NCI-H128 (cell line): ENCODE data around the gene MSL1.

Source experiments
- DNase-seq: peaks from one replicate; lab custom pipeline; 2025; ENCODE audit not compliant: unreplicated experiment; lab: John Stamatoyannopoulos, UW

The MSL1 gene

DNA sequence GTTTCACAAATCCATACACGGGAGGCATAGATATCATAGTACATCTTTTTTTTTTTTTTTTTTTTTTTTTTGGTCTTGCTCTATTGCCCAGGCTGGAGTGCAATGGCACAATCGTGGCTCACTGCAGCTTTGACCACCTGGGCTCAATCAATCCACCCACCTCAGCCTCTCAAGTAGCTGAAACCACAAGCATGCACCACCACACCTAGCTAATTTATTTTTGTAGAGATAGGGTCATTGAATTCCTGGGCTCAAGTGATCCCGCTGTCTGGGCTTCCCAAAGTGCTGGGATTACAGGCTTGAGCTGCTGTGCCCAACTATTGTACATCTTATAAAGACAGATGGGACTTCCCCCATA, 52.0 kb downstream of the MSL1 start:
- DNase-seq: no peak

DNA sequence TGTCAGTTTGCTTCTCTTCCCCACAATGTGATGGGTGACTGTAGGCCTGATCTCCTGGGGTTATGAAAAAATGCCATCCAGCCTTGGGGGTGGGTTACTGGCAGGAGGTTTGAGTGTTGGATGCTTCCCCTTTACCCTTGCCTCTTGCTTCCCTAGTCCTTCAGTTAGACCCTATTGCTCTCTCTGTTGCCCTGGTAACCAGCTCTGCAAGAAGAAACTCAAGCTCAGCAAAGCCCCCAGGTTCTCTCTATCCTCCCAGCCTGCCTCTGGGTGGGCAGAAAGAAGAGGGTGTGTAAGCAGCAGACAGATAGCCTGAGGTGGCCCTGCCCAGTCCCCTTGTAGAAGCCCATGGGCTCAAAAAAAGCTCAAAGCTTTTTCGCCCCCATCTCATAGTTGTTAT, 52.7 kb downstream of the MSL1 start:
- no peak for DNase-seq

DNA sequence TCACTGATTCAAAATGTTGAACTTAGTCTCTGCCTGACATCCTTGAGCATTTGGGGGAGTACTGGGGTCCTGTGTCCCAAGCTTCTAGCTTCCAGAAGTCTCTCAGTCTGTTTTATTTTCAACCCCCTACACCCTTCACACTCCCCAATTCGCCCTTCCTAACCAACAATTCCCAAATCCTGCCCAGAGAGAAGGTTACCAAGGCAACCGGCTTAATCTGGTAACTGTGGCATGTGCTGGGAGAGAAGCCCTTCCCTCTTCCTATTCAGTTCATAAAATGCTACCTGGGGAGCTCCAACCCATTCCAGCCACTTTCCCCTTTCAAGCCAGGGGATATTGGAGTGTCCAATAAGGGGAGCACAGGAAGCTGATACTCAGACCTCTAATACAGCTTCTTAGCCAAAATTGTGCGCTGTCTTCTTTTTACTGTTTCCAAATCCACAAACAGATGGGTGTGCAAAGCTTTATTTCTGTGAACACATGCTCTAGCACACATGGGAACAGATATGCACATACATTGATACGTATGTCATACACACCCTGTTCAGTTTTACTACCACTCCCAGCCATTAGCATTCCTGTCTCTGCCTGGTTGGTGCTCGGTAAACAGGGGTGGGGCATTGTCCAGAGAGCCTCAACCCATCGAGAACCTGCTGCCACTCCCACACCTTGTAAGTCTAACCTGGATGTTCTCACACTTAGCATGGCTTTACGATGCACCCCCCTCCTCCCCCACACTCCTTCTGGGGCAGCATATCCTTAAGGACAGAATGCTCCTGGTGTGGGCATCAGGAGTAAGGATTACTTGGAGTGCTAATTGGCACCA, 54.4 kb downstream of the MSL1 start:
- no peak for DNase-seq

DNA sequence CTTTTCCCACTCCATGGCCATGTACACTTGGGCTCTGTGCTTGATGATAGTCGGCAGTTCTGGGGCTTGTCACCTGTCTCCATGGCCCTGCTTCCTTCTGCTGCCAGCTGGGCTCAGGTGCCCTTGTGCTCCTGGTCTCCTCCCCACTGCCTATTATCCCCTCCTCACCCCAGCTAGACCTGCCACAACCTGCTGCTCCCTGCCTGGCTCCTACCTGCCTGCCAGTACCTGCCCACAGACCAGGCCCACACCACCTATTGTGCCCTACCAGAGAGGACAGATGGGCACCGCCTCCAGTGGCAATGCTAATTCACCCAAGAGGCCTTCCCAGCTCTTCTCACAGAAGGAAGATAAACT, 55.0 kb downstream of the MSL1 start:
- DNase-seq: no peak

DNA sequence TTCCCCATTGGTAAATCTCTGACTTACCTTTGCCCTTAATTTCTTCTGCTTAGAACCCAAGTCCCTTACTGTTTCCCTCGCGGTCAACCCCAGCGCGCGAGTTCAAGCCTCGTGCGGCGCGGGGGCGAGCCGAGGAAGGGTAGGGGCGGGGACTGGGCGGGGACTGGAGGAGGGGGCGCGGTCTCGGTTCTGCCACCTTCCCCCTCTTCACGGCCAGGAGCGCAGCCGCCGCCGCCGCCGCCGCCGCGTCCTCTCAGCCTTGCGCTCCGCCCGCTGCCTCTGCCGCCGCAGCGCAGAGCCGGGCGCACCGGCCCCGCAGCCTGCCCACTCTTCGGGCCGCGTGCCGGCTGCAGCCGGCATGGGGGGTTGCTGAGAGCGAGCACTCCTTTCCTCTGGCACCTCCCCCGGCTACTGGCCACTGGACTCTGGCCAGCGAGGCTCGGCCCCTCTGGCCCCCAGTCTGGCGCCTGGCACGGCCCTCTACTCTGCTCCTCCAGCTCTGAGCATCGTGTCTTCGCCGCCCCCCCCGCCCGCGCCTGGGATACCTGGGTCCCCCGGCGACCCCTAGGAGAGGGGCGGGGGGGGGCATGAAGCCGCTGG, 55.6 kb downstream of the MSL1 start, which contains the start of gene RAPGEFL1:
RAPGEFL1 (plus strand) TSS at position 196 of the 600 bp plus-strand sequence; CDS start at position 588, 392 bp downstream.
- DNase-seq: peak; percentile 38

DNA sequence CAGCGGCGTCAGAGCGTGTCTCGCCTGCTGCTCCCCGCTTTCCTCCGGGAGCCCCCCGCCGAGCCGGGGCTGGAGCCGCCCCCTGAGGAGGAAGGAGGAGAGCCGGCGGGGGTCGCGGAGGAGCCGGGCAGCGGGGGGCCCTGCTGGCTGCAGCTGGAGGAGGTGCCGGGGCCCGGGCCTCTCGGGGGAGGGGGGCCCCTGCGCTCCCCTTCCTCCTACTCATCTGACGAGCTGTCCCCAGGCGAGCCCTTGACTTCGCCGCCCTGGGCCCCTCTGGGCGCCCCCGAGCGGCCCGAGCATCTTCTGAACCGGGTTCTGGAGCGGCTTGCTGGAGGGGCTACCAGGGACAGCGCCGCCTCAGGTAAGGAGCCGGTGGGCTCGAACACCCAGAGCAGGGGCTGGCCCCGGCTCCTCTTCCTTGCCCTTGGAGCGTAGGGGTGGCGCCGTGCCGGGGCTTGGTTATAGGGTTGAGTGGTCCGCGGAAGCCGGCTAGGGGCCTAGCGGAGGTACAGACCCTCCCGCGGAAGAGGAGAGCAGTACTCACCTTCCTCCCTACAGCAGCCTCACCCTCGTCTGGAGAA, 56.3 kb downstream of the MSL1 start:
- DNase-seq: no peak

DNA sequence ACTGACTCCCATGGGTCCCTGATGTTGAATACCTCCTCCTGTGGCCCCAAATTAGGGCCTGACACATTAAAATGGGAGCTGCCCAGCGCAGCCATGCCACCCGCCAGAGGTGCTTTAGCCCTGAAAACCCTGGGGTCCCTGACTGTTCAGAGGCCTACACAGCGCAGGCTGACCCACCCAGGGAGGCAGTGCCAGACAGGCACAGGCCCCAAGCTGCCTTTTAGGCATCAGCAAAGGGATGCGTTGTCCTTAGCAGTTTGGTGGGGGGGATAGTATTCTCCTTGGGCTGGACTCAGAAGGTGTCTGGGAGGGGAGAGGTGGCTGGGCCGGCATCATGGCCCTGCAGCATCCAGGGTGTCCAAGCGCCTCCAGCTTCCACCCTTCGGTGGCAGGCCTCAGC, 56.9 kb downstream of the MSL1 start:
- DNase-seq: no peak

DNA sequence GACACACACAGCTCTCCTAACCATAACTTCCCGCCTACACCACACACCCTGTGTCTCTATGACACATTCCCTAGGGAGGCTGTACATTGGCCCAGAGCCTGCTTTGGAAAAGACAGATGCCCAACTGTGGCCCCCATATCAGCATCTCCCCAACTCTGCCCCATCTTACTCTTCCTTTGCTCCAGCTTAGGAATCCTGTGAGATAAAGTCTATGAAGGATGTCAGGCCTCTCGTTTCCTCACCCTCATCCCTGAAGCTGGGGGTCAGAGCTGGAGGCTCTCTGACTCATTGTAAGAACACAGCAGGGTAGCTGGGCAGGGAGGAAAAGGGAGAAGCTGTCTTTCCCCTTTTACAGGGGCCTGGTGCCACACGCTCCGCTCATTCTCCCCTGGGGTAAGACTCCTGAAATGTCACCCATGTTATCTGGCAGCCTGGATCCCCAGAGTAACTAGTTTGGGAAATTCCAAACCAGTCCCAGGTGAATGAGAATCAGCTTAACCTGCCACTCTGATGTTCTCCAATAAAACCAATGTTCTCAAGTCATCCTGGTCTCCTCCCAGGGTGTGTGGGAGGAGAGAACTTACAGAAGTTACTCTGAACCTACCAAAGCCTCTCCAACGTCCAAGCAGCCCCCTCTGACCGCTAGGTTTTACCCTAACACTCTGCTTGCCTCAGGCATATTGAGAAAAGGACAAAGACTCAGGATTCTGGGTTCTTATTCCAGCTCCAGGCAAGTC, 58.3 kb downstream of the MSL1 start:
- DNase-seq: no peak

DNA sequence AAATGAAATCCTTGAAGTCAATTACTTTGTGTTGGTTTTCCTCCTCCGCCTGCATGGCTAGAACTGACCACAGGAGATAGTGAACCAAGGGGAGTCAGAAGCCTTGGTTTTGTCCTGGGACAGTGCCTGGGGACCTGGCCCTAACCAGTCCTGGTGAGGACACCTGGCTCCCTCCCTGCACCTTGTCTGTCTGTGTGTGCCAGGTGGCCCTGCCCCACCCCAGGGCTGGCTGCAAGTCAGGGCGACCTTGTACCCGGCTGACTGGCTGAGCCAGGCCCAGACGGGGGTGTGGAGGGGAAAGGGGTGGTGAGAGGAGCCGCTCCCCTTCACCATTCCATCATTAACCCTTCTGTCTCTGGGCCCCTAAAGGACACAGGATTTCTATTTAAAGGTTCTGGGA, 58.9 kb downstream of the MSL1 start:
- no peak for DNase-seq

DNA sequence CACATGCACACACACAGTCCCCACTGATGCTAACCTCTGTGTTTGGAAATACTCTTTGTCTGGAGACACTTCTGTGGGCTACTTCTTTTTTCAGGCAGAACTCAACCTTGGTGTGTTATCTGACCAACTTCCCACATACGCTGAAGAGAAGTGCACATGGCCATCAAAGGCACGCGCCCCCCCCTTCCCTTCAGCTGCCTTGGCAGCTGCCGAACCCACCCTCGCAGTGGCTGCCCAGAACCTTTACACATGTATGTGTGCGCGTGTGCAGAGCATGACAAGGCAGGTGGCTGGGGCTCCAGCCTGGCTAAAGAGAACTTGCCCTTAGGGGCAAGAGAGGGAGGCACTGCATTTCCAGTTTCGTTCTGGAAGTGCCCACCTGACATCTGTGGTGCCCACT, 59.4 kb downstream of the MSL1 start:
- no peak for DNase-seq

DNA sequence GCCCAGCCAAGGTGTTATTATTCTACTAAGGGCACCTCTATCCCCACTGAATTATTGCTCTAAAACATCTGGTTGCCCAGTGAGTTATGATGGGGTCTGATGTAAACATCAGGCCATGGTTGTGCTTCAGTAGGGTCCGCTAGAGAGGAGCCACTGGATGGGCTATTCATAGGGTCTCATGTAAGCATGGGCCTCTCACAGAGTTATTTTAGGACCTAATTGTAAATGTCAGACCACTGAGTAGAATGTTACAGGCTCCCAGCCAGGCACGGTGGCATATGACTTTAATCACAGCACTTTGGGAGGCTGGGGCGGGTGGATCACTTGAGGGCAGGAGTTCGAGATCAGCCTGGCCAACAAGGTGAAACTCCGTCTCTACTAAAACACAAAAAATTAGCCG, 60.8 kb downstream of the MSL1 start:
- DNase-seq: no peak
